ENCODE results near the gene TENT5A. TPM values are rescaled to one million over a fixed set of nuclear protein-coding genes. Genes with fewer than 3 reads are reported as not detected.

The TENT5A gene
- total RNA-seq, 3 donors from 2014 or later = 26.3 to 30.4 (median 29.5) TPM

DNA sequence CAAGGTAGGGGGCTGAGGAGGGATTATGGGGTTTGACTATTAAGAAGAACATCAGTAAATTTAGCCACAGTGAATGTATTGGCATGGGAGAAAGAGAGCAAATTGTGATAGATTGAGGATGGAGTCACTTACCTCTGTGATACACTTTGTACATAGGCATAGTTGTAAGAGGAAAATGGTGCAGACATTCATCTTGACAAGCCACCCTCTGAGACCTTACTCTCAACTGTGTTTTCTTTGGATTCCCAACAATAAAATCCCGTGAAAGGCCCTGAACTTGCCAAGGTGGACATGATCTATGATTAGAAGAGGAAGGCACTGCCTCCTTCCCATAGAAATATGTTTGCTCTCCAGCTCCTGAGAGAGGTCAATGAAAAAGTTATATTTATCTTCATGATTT is 18.6 kb upstream of the TENT5A start:
- TF ChIP-seq, protein P1, sequence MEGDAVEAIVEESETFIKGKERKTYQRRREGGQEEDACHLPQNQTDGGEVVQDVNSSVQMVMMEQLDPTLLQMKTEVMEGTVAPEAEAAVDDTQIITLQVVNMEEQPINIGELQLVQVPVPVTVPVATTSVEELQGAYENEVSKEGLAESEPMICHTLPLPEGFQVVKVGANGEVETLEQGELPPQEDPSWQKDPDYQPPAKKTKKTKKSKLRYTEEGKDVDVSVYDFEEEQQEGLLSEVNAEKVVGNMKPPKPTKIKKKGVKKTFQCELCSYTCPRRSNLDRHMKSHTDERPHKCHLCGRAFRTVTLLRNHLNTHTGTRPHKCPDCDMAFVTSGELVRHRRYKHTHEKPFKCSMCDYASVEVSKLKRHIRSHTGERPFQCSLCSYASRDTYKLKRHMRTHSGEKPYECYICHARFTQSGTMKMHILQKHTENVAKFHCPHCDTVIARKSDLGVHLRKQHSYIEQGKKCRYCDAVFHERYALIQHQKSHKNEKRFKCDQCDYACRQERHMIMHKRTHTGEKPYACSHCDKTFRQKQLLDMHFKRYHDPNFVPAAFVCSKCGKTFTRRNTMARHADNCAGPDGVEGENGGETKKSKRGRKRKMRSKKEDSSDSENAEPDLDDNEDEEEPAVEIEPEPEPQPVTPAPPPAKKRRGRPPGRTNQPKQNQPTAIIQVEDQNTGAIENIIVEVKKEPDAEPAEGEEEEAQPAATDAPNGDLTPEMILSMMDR (IDR thresholded peaks at IDR 0.05) = no peak
- Histone ChIP-seq H3K36me3 (ENCODE audit: low read depth) (no peaks in the 10 kb centered on the region), H3K4me3 (no peak overlapping the region), H3K4me1 (ENCODE audit: low read depth) (peaks cover 9% of the 10 kb centered on the region), H3K9me3 (no peaks in the 10 kb centered on the region)
- no peak for DNase-seq
- intact Hi-C loops (cut with DNase I, micrococcal nuclease) = no loop called here
- ATAC-seq = no peak

DNA sequence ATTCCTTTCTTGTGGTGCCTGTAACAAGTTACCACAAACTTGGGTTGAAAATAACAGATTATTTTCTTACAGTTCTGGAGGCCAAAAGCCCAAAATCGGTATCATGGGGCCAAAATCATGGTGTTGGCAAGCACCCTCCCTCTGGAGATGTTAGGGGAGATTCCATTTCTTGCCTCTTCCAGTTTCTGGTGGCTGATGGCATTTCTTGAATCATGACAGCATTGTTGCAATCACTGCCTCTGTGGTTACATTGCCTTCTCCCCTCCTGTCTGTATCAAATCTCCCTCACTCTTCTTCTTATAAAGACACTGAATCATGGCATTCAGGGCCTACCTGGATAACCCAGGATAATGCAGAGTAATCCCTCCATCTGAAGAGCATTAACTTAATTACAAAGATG is 17.9 kb upstream of the TENT5A start:
- TF ChIP-seq, protein P1 (IDR thresholded peaks at IDR 0.05) = no peak
- Histone ChIP-seq H3K4me1 (ENCODE audit: low read depth) (peaks cover 10% of the 10 kb centered on the region), H3K4me3 (no peak overlapping the region), H3K9me3 (no peaks in the 10 kb centered on the region), H3K36me3 (ENCODE audit: low read depth) (no peaks in the 10 kb centered on the region)
- ATAC-seq = no peak
- intact Hi-C loops (cut with DNase I, micrococcal nuclease) = no loop called here
- no peak for DNase-seq

DNA sequence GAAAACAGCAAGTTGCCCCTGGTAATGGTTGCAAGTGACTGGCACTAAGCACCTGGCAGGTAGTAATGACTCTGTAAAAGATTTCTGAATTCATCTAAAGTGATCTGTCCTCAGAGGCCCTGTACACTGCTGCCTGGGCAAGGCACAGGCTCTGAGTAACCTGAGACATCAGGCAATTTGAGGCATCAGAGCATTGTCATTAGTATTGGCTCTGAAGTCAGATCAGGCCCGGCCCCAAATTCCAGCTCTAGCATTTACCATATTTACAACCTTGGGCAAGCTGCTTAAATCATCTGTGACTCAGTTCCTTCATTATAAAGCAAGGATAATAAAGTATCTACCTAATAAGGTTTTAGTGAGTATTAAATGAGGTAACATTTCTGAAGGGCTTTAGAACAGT is 17.3 kb upstream of the TENT5A start:
- intact Hi-C loops (cut with DNase I, micrococcal nuclease) = no loop called here
- Histone ChIP-seq H3K4me3 (no peak overlapping the region), H3K9me3 (no peaks in the 10 kb centered on the region), H3K4me1 (ENCODE audit: low read depth) (peaks cover 10% of the 10 kb centered on the region), H3K36me3 (ENCODE audit: low read depth) (no peaks in the 10 kb centered on the region)
- no peak for ATAC-seq
- DNase-seq = no peak
- TF ChIP-seq, protein P1 (IDR thresholded peaks at IDR 0.05) = no peak

DNA sequence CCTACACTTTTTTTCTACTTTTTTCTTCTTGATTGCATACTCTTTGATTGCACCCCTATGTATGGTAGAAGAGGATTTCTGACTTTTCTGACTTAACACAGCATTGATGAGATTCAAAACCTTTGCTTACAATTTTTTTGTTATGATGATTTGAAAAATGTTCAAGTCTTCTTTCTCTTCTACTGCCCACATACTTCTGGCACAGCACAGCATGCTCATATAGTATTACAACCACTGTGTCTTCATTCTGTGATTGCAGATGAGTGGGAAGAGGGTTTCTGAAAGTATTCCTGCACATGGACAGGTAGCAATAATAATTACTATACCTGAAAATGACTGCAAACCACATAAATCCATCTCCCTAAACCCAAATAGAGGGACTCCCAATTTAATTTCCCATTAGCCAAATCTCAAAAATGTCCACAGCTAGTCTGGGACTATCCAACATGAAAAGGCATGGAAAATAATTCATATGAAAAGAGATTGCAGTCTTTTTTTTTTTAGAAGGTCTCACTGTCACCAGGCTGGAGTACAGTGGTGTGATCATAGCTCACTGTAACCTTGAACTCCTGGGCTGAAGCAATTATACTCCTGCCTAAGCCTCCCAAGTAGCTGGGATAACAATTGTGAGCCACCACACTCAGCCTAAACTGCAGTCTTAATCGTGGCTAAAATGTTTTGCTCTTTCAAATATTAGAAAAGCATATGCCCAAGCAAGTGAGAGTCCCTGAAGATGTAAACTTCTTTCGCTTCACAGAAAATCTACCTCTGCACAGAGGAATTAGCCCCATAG is 15.9 kb upstream of the TENT5A start:
- H3K36me3 ChIP-seq (ENCODE audit: low read depth) = no peaks in the 10 kb centered on the region
- intact Hi-C loops (cut with DNase I, micrococcal nuclease) = no loop called here
- no peaks in the 10 kb centered on the region for H3K9me3 ChIP-seq
- H3K4me1 ChIP-seq (ENCODE audit: low read depth) = peaks cover 10% of the 10 kb centered on the region
- no peak for ATAC-seq
- DNase-seq = no peak
- H3K4me3 ChIP-seq = no peak overlapping the region
- TF ChIP-seq, protein P1 (IDR thresholded peaks at IDR 0.05) = no peak

DNA sequence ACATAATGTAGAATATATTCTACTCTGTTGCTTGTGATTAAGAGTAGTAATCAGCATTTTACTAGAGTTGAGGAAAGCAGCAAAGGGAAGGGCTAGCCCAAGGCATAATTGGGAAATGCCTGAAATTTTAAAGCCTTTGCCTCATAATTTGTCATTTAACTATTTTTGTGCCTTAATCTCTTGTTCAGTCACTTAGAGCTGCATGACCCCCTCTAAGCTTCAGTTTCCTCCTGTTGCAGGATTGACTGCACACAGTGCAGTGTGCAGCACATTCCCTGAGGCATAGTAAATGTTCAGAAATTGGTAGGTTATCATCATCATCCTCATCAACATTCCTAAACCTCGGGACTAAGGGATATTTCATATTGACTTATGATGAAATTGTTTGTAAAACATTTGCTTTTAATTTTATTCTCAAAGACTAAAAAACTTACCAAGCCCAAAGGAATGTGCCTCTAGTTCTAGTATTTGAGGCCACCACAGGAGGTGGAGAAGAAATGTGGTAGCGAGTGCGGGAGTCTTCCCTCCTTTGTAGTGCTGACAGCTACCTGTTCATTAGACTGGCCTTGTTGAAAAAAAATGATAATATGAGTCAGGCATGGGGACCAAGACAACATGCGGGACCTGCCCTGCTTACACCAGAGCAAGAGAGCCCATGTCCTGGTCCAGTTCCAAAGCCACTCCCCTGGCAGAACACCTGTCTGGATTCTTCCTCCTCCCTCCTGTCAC is 14.8 kb upstream of the TENT5A start:
- H3K4me1 ChIP-seq (ENCODE audit: low read depth) = peaks cover 10% of the 10 kb centered on the region
- H3K9me3 ChIP-seq = no peaks in the 10 kb centered on the region
- peak; percentile 86 for ATAC-seq
- TF ChIP-seq, protein P1 (IDR thresholded peaks at IDR 0.05) = no peak
- no peaks in the 10 kb centered on the region for H3K36me3 ChIP-seq (ENCODE audit: low read depth)
- H3K4me3 ChIP-seq = no peak overlapping the region
- peak; percentile 38 to 52 (median 47) for DNase-seq
- intact Hi-C loops (cut with DNase I, micrococcal nuclease) = no loop called here

Data from mucosa of descending colon (tissue), 3 donors.